CD8-positive, alpha-beta memory T cell (primary cell): ENCODE results near the gene FBP1. TPM values are rescaled to one million over a fixed set of nuclear protein-coding genes. Genes with fewer than 3 reads are reported as not detected.
A peak's percentile ranks its signal among the peaks of the same experiment; 100 is the strongest.
"Not testable (repeated sequence)": the region's sequence is repeated elsewhere in the genome, so short reads cannot be mapped to it uniquely, and the experiment has no call there.

ENCODE experiments used
- CTCF ChIA-PET: fragments of 350-600 bp; sonication (Branson Sonifier 250); formaldehyde crosslinking; loops from one replicate; lab custom pipeline; 2021; ENCODE audit warnings: antibody characterized with exemption; lab: Charles Lee
- POLR2A ChIA-PET: fragments of 350-600 bp; sonication (Branson Sonifier 250); formaldehyde crosslinking; loops from one replicate; lab custom pipeline; 2021; ENCODE audit warnings: antibody characterized with exemption; lab: Charles Lee
- DNase-seq, 5 donors: peaks; one replicate each; pipeline versions ENCODE4 v3.0.0 to v3.0.0-alpha.2; 2020 to 2022; ENCODE audit warnings: mixed read lengths in 1 of 5
- H3K27ac ChIP-seq: one replicate; pipeline ENCODE4 v1.7.0; 2013; ENCODE audit warnings: low read depth, mild to moderate bottlenecking, low read length, moderate library complexity
- H3K27me3 ChIP-seq: 2 replicates; pipeline ENCODE4 v1.7.0; 2013; ENCODE audit warnings: low read length, mild to moderate bottlenecking; ENCODE audit not compliant: insufficient read depth, poor library complexity, severe bottlenecking
- H3K36me3 ChIP-seq: 2 replicates; pipeline ENCODE4 v1.7.0; 2013; ENCODE audit warnings: mild to moderate bottlenecking, low read length, moderate library complexity; ENCODE audit not compliant: insufficient read depth
- H3K4me1 ChIP-seq: 2 replicates; pipeline ENCODE4 v1.7.0; 2013; ENCODE audit warnings: mild to moderate bottlenecking, low read length, moderate library complexity; ENCODE audit not compliant: insufficient read depth
- H3K4me3 ChIP-seq: 2 replicates; pipeline ENCODE4 v1.7.0; 2013; ENCODE audit warnings: mild to moderate bottlenecking, low read length
- H3K9me3 ChIP-seq: 2 replicates; pipeline ENCODE4 v1.7.0; 2013; ENCODE audit warnings: mild to moderate bottlenecking, low read length
- H3K27ac Mint-ChIP-seq, 8 donors: one replicate each; pipeline ENCODE4 v1.8.0; 2020 to 2021; ENCODE audit warnings: mixed read lengths in 8 of 8, mild to moderate bottlenecking in 6 of 8, inconsistent platforms in 3 of 8, moderate library complexity in 3 of 8
- H3K27me3 Mint-ChIP-seq, 2 donors: one replicate each; pipeline ENCODE4 v1.8.0; 2020 to 2021; ENCODE audit warnings: mixed read lengths in 2 of 2, mild to moderate bottlenecking in 1 of 2, moderate library complexity in 1 of 2
- H3K36me3 Mint-ChIP-seq, 3 donors: one replicate each; pipeline ENCODE4 v1.8.0; 2020 to 2021; ENCODE audit warnings: mixed read lengths in 3 of 3, inconsistent platforms in 1 of 3, mild to moderate bottlenecking in 1 of 3
- H3K4me1 Mint-ChIP-seq, 3 donors: one replicate each; pipeline ENCODE4 v1.8.0; 2020 to 2021; ENCODE audit warnings: mixed read lengths in 3 of 3, inconsistent platforms in 1 of 3, mild to moderate bottlenecking in 1 of 3
- H3K4me3 Mint-ChIP-seq, 7 donors: one replicate each; pipeline ENCODE4 v1.8.0; 2020 to 2021; ENCODE audit warnings: mixed read lengths in 7 of 7, mild to moderate bottlenecking in 6 of 7, moderate library complexity in 4 of 7, inconsistent platforms in 2 of 7
- H3K9me3 Mint-ChIP-seq, 5 donors: one replicate each; pipeline ENCODE4 v1.8.0; 2020 to 2022; ENCODE audit warnings: mixed read lengths in 5 of 5, mild to moderate bottlenecking in 3 of 5, moderate library complexity in 2 of 5, inconsistent platforms in 1 of 5
- polyA plus RNA-seq: library from polyadenylated mRNA; unstranded; fragments of 300-500 nt; fragmentation: Illumina TruSeq; gene quantifications from one replicate; pipeline ENCODE4 v1.2.3, GENCODE V29; 2021
- total RNA-seq, 2 experiments: library from RNA; stranded (reverse); gene quantifications; one replicate each; pipeline ENCODE4 v1.2.3, GENCODE V29; 2021

Gene FBP1
- total and polyA plus RNA-seq, 3 experiments from 2014 or later: 0.53 to 13.3 (median 0.55) TPM

GRCh38 chr9:94564279-94564678, 75.0 kb downstream of the FBP1 start:
- H3K36me3 Mint-ChIP-seq, H3K4me1 Mint-ChIP-seq, H3K4me1 ChIP-seq, H3K4me3 Mint-ChIP-seq, H3K27me3 ChIP-seq, H3K27ac Mint-ChIP-seq, DNase-seq, H3K4me3 ChIP-seq, H3K9me3 ChIP-seq, H3K27ac ChIP-seq, H3K36me3 ChIP-seq, POLR2A ChIA-PET, CTCF ChIA-PET, H3K9me3 Mint-ChIP-seq: not testable (repeated sequence)
- H3K27me3 Mint-ChIP-seq: peaks cover 12 to 31% of the 10 kb centered on the region in 2 donors

DNA sequence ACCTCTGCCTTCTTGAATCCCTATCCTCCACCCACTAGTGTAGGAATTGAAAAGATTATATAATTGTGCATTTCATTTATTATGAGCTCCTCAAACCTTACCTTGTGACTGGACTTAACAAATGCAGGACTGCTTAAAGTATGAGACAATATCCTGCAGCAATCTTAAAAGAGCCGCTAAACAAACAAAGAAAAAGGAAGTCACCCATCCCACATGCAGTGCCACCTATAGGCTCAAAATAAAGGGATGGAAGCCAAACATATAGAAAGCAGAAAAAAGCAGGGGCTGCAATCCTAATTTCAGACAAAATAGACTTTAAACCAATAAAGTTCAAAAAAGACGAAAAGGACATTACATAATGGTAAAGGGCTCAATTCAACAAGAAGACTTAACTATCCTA, 75.8 kb downstream of the FBP1 start:
- peaks cover 0 to 4% (median 0%) of the 10 kb centered on the region in 3 donors for H3K36me3 Mint-ChIP-seq
- H3K9me3 Mint-ChIP-seq: no peaks in the 10 kb centered on the region
- Histone ChIP-seq H3K27ac (no peak overlapping the region), H3K4me3 (no peak overlapping the region), H3K36me3 (no peaks in the 10 kb centered on the region), H3K9me3 (no peaks in the 10 kb centered on the region), H3K4me1 (no peaks in the 10 kb centered on the region), H3K27me3 (no peaks in the 10 kb centered on the region)
- peaks cover 12 to 35% of the 10 kb centered on the region in 2 donors for H3K27me3 Mint-ChIP-seq
- POLR2A ChIA-PET: no interaction called here
- no peak for DNase-seq
- no peaks in the 10 kb centered on the region for H3K4me1 Mint-ChIP-seq
- no peak overlapping the region for H3K4me3 Mint-ChIP-seq
- H3K27ac Mint-ChIP-seq: no peak overlapping the region
- CTCF ChIA-PET: no interaction called here

DNA sequence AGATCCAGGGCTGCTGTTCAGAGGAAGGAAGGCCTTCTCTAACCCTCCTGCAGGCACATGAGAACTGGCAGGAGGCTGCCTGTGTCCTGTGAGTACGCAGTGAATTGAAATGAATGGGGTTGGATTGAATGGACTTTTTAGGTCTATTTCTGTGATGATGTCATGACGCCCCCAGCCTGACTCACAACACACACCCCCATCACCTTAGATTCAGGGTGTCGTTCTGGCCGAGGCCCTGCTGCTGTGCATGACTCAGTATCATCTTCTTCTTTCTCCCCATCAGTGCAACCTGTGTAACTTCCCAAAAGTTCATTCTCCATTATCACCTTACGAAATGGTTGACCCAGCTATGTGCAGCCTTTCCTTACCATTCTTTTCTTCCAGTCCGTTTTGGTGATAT, 79.1 kb downstream of the FBP1 start:
- Histone ChIP-seq H3K36me3 (no peaks in the 10 kb centered on the region), H3K4me3 (no peak overlapping the region), H3K4me1 (no peaks in the 10 kb centered on the region), H3K27me3 (no peaks in the 10 kb centered on the region), H3K9me3 (no peaks in the 10 kb centered on the region), H3K27ac (no peak overlapping the region)
- POLR2A ChIA-PET: no interaction called here
- CTCF ChIA-PET: no interaction called here
- DNase-seq: no peak
- H3K4me3 Mint-ChIP-seq: no peak overlapping the region
- H3K36me3 Mint-ChIP-seq: peaks cover 0 to 4% (median 0%) of the 10 kb centered on the region in 3 donors
- H3K27me3 Mint-ChIP-seq: peaks cover 14 to 38% of the 10 kb centered on the region in 2 donors
- H3K4me1 Mint-ChIP-seq: no peaks in the 10 kb centered on the region
- no peak overlapping the region for H3K27ac Mint-ChIP-seq
- no peaks in the 10 kb centered on the region for H3K9me3 Mint-ChIP-seq

- H3K36me3 Mint-ChIP-seq: peaks cover 0 to 2% (median 0%) of the 10 kb centered on the region in 3 donors
- Histone ChIP-seq H3K27ac (no peak overlapping the region), H3K36me3 (no peaks in the 10 kb centered on the region), H3K4me3 (no peak overlapping the region), H3K27me3 (no peaks in the 10 kb centered on the region), H3K4me1 (no peaks in the 10 kb centered on the region), H3K9me3 (no peaks in the 10 kb centered on the region)
- no peak overlapping the region for H3K4me3 Mint-ChIP-seq
- no peak for DNase-seq
- H3K27ac Mint-ChIP-seq: no peak overlapping the region
- POLR2A ChIA-PET: no interaction called here
- CTCF ChIA-PET: no interaction called here
- peaks cover 6 to 25% of the 10 kb centered on the region in 2 donors for H3K27me3 Mint-ChIP-seq
- no peaks in the 10 kb centered on the region for H3K4me1 Mint-ChIP-seq
- H3K9me3 Mint-ChIP-seq: no peaks in the 10 kb centered on the region
These were observed 81.9 kb downstream of the FBP1 start for GRCh38 chr9:94557376-94557775.

- Histone ChIP-seq H3K27ac (no peak within 1 kb of the TSS), H3K27me3 (no peaks in the 10 kb centered on the region), H3K4me1 (no peaks in the 10 kb centered on the region), H3K36me3 (no peaks in the 10 kb centered on the region), H3K4me3 (no peak within 1 kb of the TSS), H3K9me3 (no peaks in the 10 kb centered on the region)
- Mint-ChIP-seq H3K4me3 (no peak within 1 kb of the TSS), H3K9me3 (no peaks in the 10 kb centered on the region), H3K4me1 (no peaks in the 10 kb centered on the region), H3K27me3 (peaks cover 4 to 40% of the 10 kb centered on the region in 2 donors), H3K36me3 (no peaks in the 10 kb centered on the region), H3K27ac (no peak within 1 kb of the TSS)
- CTCF ChIA-PET: no interaction called here
- peak in 2 of 5 donors; percentile 5 to 6 for DNase-seq
- POLR2A ChIA-PET: no interaction called here
These were observed 84.6 kb downstream of the FBP1 start, which contains the start of gene PCAT7 for GRCh38 chr9:94554439-94555331. PCAT7 (plus strand) TSS chr9:94555083.

GRCh38 chr9:94554078-94554438, 85.3 kb downstream of the FBP1 start:
- no peaks in the 10 kb centered on the region for H3K9me3 Mint-ChIP-seq
- Histone ChIP-seq H3K27me3 (no peaks in the 10 kb centered on the region), H3K27ac (no peak overlapping the region), H3K9me3 (no peaks in the 10 kb centered on the region), H3K4me1 (no peaks in the 10 kb centered on the region), H3K36me3 (no peaks in the 10 kb centered on the region), H3K4me3 (no peak overlapping the region)
- no peak overlapping the region for H3K4me3 Mint-ChIP-seq
- H3K4me1 Mint-ChIP-seq: no peaks in the 10 kb centered on the region
- no peaks in the 10 kb centered on the region for H3K36me3 Mint-ChIP-seq
- no peak overlapping the region for H3K27ac Mint-ChIP-seq
- ChIA-PET CTCF (no interaction called here), POLR2A (no interaction called here)
- peaks cover 4 to 45% of the 10 kb centered on the region in 2 donors for H3K27me3 Mint-ChIP-seq
- no peak for DNase-seq

Other genes starting within 250 kb of the FBP1 start
- not detected for gene PCAT7, start 84.4 kb downstream of the FBP1 start, total RNA-seq
- gene PCAT7, start 84.4 kb downstream of the FBP1 start, polyA plus RNA-seq: not detected
- not detected for gene FBP2, start 45.7 kb downstream of the FBP1 start, total RNA-seq
- gene FBP2, start 45.7 kb downstream of the FBP1 start, polyA plus RNA-seq: not detected
- 1 to 10 TPM; 6.9 to 7.1 TPM for gene AOPEP, start 87.2 kb upstream of the FBP1 start, total RNA-seq
- 4.2 TPM for gene AOPEP, start 87.2 kb upstream of the FBP1 start, polyA plus RNA-seq